Smooth muscle cell of the coronary artery (primary cell): ENCODE results near the gene C1orf122. TPM values are rescaled to one million over a fixed set of nuclear protein-coding genes. Genes with fewer than 3 reads are reported as not detected.

Source experiments
- total RNA-seq: library from RNA; depleted of rRNA; stranded (reverse); fragments of >200 nt; gene quantifications from 2 replicates; pipeline ENCODE4 v1.2.3, GENCODE V29; 2014; ENCODE audit warnings: low replicate concordance

The C1orf122 gene
- 4.7 and 27.9 TPM in 2 replicates for total RNA-seq

GRCh38 chr1:37807555-37808368 is at the start of gene C1orf122, which contains the start of gene YRDC:
Gene C1orf122 (plus strand): TSS chr1:37807790. CDS start chr1:37808405, 615 bp downstream.
Gene YRDC (minus strand): TSS chr1:37808208. CDS start chr1:37808180, 28 bp downstream.

GRCh38 chr1:37764888-37765441 is 42.6 kb upstream of the C1orf122 start, which contains the start of gene EPHA10:
Gene EPHA10 (minus strand): TSS chr1:37765120. CDS start chr1:37765066, 54 bp downstream.

GRCh38 chr1:37793773-37794371 is 13.7 kb upstream of the C1orf122 start, which contains the start of gene MANEAL:
Gene MANEAL (plus strand): TSS chr1:37793847. CDS start chr1:37794183, 336 bp downstream.

Other genes starting within 250 kb of the C1orf122 start
- gene GNL2, start 211.9 kb upstream of the C1orf122 start, total RNA-seq: 56.4 and 97.3 TPM in 2 replicates
- gene RSPO1, start 172.9 kb upstream of the C1orf122 start, total RNA-seq: under 0.01 and 0.35 TPM in 2 replicates
- 0.23 and 1.9 TPM in 2 replicates for gene CDCA8, start 115.3 kb upstream of the C1orf122 start, total RNA-seq
- gene EPHA10, start 42.7 kb upstream of the C1orf122 start, total RNA-seq: not detected in 2 replicates
- gene MANEAL, start 13.9 kb upstream of the C1orf122 start, total RNA-seq: 0.35 and 0.38 TPM in 2 replicates
- 4.4 and 17.4 TPM in 2 replicates for gene YRDC, start 418 bp downstream of the C1orf122 start, total RNA-seq
- 1.9 and 2.0 TPM in 2 replicates for gene MTF1, start 51.8 kb downstream of the C1orf122 start, total RNA-seq
- gene INPP5B, start 139.3 kb downstream of the C1orf122 start, total RNA-seq: 23.1 and 45.3 TPM in 2 replicates
- gene SF3A3, start 182.2 kb downstream of the C1orf122 start, total RNA-seq: 84.4 and 99.5 TPM in 2 replicates
- gene FHL3, start 197.7 kb downstream of the C1orf122 start, total RNA-seq: 10.9 and 26.4 TPM in 2 replicates
- 12.5 and 32.8 TPM in 2 replicates for gene UTP11, start 204.9 kb downstream of the C1orf122 start, total RNA-seq
- gene POU3F1, start 239.0 kb downstream of the C1orf122 start, total RNA-seq: not detected in 2 replicates